ENCODE results near the gene ASIC4. TPM values are rescaled to one million over a fixed set of nuclear protein-coding genes. Genes with fewer than 3 reads are reported as not detected.

Gene ASIC4
- total and polyA plus RNA-seq, 2 of the 4 experiments (the other 2 are of a cell fraction), result 0.10 TPM; not detected in 1

DNA sequence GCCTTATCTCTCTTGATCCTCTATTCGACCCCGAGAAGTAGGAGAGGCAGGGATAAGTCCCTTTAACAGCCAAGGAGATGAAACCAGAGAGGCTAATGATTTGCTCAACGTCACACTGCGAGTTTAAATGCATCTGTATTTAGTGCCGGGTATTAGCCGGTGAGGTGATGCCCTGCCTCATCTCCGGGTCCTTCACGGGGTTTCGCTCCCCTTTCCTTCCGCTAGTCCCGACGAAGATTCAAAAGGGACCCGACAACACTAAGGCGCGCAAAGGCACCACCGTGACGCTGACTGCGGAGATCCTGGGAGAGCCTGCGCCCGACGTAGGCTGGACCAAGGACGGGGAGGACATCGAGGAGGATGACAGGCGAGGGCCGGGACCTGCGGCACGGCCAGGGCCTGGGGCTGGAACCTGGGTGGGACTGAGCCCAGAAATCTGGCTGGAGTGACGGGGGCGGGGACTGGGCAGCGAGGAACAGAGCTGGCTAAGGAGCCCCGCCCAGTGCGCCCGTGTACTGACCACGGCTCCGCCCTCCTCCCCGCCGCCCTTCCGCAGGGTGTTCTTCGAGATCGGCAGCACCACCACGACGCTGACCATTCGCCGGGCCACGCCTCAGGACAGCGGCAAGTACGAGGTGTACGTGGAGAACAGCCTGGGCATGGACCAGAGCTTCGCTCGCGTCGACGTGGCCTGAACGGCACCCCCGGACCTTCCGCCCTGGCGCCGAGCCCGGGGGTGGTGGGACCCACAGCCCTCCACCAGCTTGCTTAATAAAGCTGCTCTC lies 16.6 kb upstream of the ASIC4 start:
- Histone ChIP-seq H3K9me3 (ENCODE audit: control insufficient read depth, insufficient read depth, low read length) (no peaks in the 10 kb centered on the region), H3K4me1 (ENCODE audit: control insufficient read depth, insufficient read depth, low read length) (peaks cover 15% of the 10 kb centered on the region), H3K4ac (ENCODE audit: low read depth, low read length) (peak overlapping the region; percentile 92), H2BK15ac (ENCODE audit: low read depth, low read length) (peak overlapping the region; percentile 26; the same call in 1 of the 3 replicates), H3K79me1 (ENCODE audit: low read depth in 1 of 2, low read length in 2 of 2) (peaks cover 18 to 32% of the 10 kb centered on the region in 2 experiments), H4K5ac (ENCODE audit: low read depth, low read length) (peak overlapping the region; percentile 65), H3K27ac (ENCODE audit: insufficient read depth, low read length) (peak overlapping the region; percentile 89), H2BK120ac (ENCODE audit: low read depth, low read length) (peak overlapping the region; percentile 55), H4K91ac (ENCODE audit: insufficient read depth, low read depth, low read length) (peak overlapping the region; percentile 83), H3K23ac (ENCODE audit: low read depth, low read length) (peak overlapping the region; percentile 81; the same call in 1 of the 2 replicates), H3K4me2 (ENCODE audit: low read depth, low read length) (peak overlapping the region; percentile 83), H2BK20ac (ENCODE audit: low read depth, low read length) (no peak overlapping the region), H4K20me1 (ENCODE audit: insufficient read depth, low read length) (no peaks in the 10 kb centered on the region), H3K36me3 (ENCODE audit: control insufficient read depth, insufficient read depth, low read length) (peaks cover 6% of the 10 kb centered on the region; the same call in 1 of the 2 replicates), H3K18ac (ENCODE audit: low read depth, low read length) (peak overlapping the region; percentile 31), H3K4me3 (ENCODE audit: insufficient read depth, low read depth, low read length) (peak overlapping the region; percentile 53), H3K27me3 (ENCODE audit: control insufficient read depth, insufficient read depth, low read length) (no peaks in the 10 kb centered on the region; the same call in 1 of the 2 replicates), H3K9ac (ENCODE audit: low read depth, low read length) (peak overlapping the region; percentile 82), H3K14ac (replicated peaks; ENCODE audit: low read depth, low read length) (peak overlapping the region; percentile 85), H2BK5ac (ENCODE audit: low read depth, low read length, poor library complexity, severe bottlenecking) (peak overlapping the region; percentile 90), H2AFZ (replicated peaks; ENCODE audit: low read length, poor library complexity) (peak overlapping the region; percentile 98), H3K9me1 (ENCODE audit: insufficient read depth, low read length) (peaks cover 12% of the 10 kb centered on the region), H2AK5ac (ENCODE audit: low read depth, low read length) (peak overlapping the region; percentile 88), H3K56ac (ENCODE audit: extremely low read depth, insufficient read depth, low read length) (peak overlapping the region; percentile 65), H2AK9ac (replicated peaks; ENCODE audit: low read depth, low read length, poor library complexity) (peak overlapping the region; percentile 92), H4K8ac (ENCODE audit: low read depth in 2 of 2, low read length in 2 of 2) (peak overlapping the region; percentile 76 to 83)
- 7% methylated on average over 32 of the region's 59 CpGs; no CpG with 5 or more reads in 1 of the 2 experiments for WGBS, 2 experiments (ENCODE audit: extremely low coverage in 2 of 2, insufficient read length in 1 of 2)
- intact Hi-C loops (cut with micrococcal nuclease), result loop anchor here (1.0 to 2.0 kb wide), 2 partner anchors 24 to 37 kb away; no protein-coding TSS in a partner anchor
- dilution Hi-C loops (cut with HindIII; ENCODE audit: low sequenced_read_pairs, unreplicated experiment), result no loop called here
- DNase-seq (peak; percentile 74), ATAC-seq (ENCODE audit: low read depth) (peak; percentile 72)
- CTCF ChIA-PET, result interaction anchor here (0.9 to 4.1 kb wide), 4 partner anchors 12 to 95 kb away, joined by 3 to 28 read pairs (median 4); no protein-coding TSS in a partner anchor
- POLR2A ChIA-PET (ENCODE audit: unreplicated experiment), result interaction anchor here (1.2 to 1.4 kb wide), 2 partner anchors 12 to 45 kb away, joined by 3 to 4 read pairs; no protein-coding TSS in a partner anchor
- BruUV-seq (replicated peaks), result no TSS peak
- no peak for TF ChIP-seq RAD21 (IDR thresholded peaks at IDR 0.05; ENCODE audit: low read length)
- TF ChIP-seq MXI1 (IDR thresholded peaks at IDR 0.05; ENCODE audit: borderline replicate concordance, low read depth, low read length), result 0 out of 2 replicates have a peak, but pooled peaks have one; percentile 83
- in situ Hi-C loops (cut with MboI; ENCODE audit: low sequenced_read_pairs), result no loop called here
